GM10847 (cell line): ENCODE measurements around the gene C1orf167.

ENCODE experiments used
- POLR2A ChIP-seq: IDR thresholded peaks from 2 replicates; pipeline ENCODE4 v1.6.1; 2011; ENCODE audit not compliant: insufficient read length; ENCODE audit errors: extremely low read depth

C1orf167 gene

DNA sequence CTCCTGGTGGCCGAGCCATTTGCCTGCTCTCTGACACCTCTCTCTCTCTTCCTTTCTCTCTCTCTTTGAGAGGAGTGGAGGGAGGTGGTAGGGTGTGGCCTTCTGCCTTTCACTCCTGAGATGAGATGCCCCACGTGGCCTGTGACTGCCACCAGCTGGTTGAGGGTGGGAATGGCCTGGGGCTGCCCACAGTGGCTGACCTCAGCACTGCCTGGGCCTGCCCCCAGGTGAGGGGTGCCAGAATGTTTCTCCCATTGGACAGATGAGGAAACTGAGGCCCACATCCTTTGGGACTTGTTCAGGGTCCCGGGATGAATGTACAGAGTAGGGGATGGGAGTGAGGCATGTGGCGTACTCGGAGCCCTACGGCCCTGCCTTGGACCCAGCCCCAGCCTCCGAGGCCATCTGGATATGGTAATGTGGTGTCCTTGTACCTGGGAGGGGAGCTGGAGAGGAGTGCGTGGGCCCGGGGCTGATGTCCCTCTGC lies 12.7 kb upstream of the C1orf167 start:
- TF ChIP-seq POLR2A, result no peak

DNA sequence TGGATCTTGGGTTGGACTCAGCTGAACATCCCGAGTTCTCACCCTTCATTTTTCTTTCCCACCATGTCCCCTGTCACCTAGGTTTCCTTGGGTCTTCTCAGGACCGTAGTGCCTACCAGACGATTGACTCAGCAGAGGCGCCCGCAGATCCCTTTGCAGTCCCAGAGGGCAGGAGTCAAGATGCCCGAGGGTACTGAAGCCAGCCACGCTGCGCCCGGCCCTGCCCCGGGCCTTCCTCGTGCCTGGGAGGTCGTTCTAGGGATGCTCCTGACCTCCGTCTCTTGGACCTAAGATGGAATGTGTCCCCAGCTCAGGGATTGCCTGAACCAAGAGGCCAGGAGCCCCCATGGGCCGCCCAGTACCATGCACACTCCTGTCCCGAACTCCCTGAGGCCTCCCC lies 12.0 kb upstream of the C1orf167 start:
- no peak for TF ChIP-seq POLR2A

DNA sequence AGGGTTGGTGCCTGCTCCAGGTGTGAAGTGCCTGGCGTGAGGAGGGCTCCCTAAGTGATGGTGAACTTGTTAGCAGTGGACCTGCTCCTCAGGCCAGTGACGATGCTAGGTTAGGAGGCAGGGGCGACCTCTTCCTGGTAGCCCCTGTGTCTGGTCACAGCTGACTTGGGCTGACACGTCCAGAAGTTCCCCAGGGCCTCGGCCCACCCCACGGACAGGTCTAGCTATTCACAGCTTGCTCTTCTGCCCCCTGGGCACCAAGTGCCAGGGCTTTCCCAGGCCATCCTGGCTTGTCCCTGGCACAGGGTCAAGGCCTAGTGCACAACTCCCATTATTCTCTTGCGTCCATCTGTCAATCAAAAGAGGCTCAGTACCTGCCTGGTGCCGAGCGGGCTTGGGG lies 10.9 kb upstream of the C1orf167 start:
- TF ChIP-seq POLR2A, result no peak

DNA sequence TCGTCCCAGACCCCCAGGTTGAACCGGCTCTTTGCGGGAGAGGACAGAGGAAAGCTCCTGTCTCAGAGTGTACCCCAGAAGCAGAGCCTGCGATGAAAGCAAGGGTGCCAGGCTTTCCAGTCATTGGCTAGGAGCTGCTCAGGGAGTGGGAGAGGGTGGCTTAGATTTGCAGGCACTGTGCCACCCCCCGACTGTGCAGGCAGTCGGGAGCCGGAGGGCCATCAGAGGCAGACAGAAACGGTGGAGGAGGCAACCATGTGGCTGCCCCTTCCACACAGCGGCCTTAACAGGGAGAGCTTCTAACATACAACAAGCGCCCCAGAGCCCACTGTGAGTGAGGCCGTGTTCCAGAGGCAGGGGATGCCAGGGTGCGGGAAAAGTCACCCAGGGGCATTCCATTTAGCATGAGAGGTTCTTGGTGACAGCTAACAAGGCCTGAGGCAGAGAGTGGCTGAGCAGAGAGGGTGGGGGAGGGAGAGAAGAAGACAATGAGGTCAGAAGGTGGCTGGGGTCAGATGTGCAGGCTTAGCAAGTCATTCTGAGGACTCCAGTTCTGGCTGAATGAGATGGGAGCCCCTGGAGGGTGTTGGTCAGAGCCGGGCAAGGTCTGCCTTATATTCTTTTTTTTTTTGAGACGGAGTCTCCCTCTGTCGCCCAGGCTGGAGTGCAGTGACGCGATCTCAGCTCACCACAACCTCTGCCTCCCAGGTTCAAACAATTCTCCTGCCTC lies 9.5 kb upstream of the C1orf167 start:
- no peak for TF ChIP-seq POLR2A

DNA sequence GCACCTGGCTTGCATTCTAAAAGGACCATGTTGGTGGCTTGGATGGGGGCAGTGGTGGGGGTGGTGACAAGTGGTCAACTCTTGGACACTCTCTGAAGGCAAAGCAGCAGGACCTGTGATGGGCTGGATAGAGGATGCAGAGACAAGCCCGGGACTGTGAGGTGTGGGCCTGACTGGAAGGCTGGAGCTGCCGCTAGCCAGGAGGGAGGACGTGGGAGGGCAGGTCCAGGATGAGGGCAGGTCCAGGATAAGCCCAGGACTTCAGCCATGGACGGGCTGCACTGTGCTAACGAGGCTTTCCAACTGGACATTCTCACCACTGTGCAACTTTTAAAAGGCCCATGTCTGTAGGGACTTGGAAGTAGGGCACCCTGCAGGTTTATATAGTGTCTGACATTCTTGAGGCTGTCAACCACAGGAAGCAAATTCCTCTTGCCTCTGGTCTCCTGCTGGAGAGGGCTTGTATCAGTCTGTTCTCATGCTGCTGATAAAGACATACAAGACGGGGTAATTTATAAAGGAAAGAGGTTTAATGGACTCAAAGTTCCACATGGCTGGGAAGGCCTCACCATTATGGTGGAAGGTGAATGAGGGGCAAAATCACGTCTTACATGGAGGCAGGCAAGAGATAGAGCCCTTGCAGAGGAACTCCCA lies 8.3 kb upstream of the C1orf167 start:
- no peak for TF ChIP-seq POLR2A

DNA sequence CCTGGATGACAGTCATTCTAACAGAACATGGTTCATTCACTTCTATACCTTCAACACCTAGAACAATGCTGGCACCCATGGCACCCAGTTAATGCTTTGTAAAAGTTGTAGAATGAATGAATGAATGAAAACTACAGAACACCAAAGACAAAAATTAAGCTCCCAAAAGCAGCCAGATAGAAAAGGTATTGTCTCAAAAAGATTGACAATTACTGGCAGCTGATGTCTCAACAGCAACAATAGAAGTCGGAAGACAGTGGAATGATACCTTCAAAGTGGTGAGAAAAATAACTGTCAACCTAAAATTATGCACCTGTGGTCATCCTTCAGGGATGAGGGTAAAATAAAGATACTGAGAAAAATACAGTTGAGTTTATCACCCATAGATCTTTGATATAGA lies 4.9 kb upstream of the C1orf167 start:
- no peak for TF ChIP-seq POLR2A

DNA sequence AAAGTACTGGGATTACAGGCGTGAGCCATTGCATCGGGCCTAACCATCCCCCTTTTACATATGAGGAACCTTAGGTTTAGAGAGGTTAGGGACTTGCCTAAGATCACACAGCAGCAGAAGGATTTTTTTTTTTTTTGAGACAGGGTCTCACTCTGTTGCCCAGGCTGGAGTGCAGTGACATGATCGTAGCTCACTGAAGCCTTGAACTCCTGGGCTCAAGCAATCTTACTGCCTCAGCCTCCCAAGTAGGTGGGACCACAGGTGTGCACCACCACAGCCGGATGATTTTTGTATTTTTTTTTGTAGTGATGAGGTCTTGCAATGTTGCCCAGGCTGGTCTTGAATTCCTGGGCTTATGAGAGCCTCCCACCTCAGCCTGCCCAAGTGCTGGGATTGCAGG lies 2.2 kb upstream of the C1orf167 start:
- no peak for TF ChIP-seq POLR2A

DNA sequence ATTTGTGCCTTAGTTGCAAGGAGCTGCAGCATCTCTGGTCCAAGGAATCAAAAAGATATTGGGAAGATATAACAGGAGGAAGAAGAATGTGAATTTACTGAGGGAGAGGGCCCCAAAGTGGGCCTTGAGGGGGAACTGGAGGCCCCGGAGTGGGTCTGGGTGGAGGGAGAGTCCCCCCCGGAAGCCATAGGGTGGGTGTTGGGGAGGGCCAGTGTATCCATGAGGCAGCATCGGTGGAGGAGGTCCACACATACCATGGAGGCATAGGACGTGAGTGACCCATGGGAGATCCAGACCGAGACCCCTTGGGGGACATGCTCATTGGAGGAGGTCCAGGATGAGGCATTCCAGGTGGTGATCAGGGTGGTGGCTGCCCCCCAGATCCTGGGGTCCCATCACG lies 708 bp upstream of the C1orf167 start:
- TF ChIP-seq POLR2A, result no peak

DNA sequence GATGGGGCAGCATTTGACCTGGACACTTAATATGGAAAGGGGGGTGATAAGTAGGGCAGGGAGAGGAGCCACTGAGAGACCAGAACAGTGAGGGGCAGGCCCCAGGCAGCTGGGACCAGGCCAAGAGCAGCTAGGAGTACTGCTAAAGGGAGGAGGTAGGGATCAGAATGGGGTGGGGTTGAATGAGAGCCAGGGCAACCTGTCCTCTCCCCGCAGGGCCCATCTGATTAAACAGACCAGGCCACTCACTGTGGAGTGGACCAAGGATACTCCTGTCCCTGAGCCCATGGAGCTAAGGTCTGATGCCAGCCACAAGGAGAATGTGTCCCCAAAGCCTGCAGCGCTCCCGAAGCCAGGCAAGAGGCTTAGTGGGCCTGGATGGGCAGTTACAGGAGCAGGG lies 2.1 kb downstream of the C1orf167 start:
- no peak for TF ChIP-seq POLR2A

DNA sequence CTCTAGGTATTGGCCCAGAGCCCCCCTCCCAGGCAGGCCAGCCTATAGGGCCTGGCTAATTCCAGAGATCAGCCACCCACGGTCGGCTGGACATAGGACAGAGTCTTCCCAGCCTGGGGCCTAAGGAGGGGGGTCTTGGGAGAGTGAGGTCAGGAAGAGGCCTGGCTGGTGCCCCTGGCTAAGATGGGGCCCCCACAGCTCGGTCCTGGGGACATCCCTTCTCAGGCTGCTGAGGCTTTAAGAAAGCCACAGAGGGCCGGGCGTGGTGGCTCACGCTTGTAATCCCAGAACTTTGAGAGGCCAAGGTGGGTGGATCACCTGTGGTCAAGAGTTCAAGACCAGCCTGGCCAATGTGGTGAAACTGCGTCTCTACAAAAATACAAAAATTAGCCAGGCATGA lies 2.5 kb downstream of the C1orf167 start:
- no peak for TF ChIP-seq POLR2A

DNA sequence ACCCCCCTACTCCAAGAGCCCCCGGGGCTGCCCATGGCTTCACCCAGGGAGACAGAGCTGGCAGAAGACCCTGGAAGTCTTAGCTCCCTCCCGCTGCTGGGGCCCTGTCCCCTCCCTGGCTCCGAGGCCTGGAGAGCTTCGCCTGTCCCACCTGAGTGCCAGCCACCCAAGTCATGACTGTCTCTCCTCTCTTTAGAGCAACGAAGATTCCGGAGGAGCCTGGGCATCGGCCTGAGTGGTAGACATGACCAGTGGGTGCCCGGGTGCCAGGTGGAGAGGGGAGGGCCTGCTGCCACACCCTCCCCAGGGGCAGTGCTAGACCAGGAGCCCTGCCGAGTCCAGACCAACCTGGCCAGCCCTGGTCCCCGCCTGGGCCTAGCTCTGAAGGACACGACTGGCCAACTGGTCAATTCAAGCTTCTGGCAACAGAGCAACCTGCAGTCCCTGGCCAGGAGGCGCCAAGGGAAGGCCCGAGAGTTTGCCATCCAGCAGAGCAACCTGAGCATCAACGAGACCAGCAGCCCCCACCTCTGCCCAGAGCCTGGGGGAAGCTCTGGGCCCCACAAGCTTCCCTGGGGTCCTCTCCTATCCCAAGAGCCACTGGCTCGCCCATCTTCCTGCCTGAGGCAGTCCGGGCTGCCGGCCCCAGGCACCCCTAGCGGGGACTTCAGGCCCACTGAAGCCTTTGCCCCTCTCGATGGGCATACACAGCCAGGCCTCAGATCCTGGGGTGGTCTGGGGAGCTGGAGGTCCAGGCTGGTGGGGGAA lies 3.9 kb downstream of the C1orf167 start:
- TF ChIP-seq POLR2A, result no peak

DNA sequence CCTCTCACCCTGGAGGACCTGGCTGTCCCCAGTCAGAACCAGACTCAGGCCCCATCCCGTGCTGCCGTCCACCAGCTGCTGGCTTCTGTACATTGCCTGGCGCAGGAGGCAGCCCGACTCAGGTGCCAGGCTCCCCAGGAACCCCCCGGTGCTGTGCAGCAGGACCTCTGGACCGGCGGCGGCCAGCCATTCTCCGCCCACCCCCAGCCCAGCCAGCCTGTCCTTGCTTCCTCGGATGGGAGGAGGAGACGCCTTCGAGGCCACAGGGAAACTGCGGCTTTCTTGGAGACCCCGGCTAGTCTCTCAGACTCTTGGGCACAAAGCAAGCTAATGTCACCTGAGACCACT lies 4.4 kb downstream of the C1orf167 start:
- no peak for TF ChIP-seq POLR2A

DNA sequence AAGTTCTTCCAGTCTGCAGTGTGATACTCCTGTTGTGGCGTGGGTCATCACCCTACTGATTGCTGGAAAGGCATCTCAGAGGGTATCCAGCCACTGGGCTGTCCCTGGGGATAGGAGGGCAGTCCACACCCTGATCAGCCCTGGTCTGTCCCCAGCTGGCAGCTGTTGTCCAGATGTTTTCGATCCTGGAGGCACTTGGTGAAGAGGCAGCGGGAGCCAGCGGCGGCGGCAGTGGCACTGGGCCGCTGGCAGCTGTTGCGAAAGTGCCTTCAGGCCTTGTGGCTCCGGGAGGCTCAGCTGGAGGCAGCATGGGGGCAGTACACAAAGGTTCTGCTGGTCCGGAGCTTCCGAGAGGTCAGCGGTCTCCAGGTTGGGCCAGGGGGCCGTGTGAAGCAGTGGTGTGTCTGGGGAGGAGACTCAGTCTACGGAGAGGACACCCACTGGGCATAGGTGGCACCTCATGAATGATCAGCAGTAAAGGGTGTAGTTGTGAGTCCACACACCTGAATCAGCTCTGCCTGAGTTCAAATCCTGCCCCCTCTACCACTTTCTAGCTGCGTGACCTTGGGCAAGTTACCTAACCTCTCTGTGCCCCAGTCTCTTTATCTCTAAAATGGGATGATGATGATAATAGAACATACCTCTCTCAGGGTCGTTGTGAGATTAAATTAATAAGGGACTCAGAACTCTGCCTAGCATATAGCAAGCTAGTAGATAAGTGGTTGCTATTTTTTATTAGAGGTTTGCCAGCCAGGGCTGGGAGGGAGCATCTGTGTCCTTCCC lies 6.1 kb downstream of the C1orf167 start:
- no peak for TF ChIP-seq POLR2A

DNA sequence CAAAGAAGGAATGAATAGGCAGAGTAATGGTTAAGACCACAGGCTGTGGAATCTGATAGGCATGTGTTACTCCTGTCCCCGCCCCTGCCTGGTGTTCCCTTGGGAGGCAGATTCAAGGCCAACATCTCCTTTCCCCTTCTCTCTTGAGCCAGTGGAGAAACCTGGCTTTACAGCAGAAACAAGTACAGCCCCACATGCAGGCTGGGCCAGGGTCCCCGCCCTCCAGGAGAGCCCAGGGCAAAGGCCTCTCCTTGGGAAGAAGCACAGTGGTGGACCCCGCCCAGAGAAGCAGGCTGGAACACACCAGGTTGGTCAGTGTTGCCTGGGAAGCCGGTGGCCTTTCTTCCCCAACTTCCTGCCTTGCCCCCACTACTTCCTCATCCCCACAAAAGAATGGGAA lies 6.8 kb downstream of the C1orf167 start:
- no peak for TF ChIP-seq POLR2A

DNA sequence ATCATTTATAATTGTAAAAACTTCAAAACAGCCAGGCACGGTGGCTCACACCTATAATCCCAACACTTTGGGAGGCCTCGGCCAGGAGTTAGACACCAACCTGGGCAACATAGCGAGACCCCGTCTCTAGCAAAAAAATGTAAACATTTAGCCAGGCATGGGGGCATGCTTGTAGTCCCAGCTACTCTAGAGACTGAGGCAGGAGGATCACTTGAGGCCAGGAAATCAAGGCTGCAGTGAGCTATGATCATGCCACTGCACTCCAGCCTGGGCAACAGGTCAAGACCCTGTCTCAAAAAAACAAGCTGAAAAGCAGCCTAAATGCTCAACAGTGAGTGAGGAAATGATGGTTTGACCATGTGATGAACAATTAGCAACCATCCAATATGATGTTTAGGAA lies 7.3 kb downstream of the C1orf167 start:
- no peak for TF ChIP-seq POLR2A
